ENCODE results near the gene ALDH1B1.

Gene ALDH1B1

GRCh38 chr9:38360839-38361472, 31.5 kb upstream of the ALDH1B1 start:
- H3K4me3 ChIP-seq (ENCODE audit: severe bottlenecking) = no peak overlapping the region
- no peaks in the 10 kb centered on the region for H3K9me3 ChIP-seq (ENCODE audit: severe bottlenecking)
- no peak for TF ChIP-seq CTCF (IDR thresholded peaks at IDR 0.05; ENCODE audit: poor library complexity, severe bottlenecking)
- H3K36me3 ChIP-seq (ENCODE audit: low read depth) = no peaks in the 10 kb centered on the region
- H3K27ac ChIP-seq (ENCODE audit: poor library complexity, severe bottlenecking) = no peak overlapping the region
- ATAC-seq (ENCODE audit: low read depth) = no peak
- no peaks in the 10 kb centered on the region for H3K4me1 ChIP-seq (ENCODE audit: insufficient read depth, poor library complexity, severe bottlenecking)
- H3K27me3 ChIP-seq (ENCODE audit: insufficient read depth, poor library complexity, severe bottlenecking) = no peaks in the 10 kb centered on the region
- DNase-seq (ENCODE audit: low spot score) = peak; percentile 14

GRCh38 chr9:38361473-38361850, 31.0 kb upstream of the ALDH1B1 start:
- no peaks in the 10 kb centered on the region for H3K36me3 ChIP-seq (ENCODE audit: low read depth)
- ATAC-seq (ENCODE audit: low read depth) (no peak), DNase-seq (ENCODE audit: low spot score) (peak; percentile 15)
- no peak for TF ChIP-seq CTCF (IDR thresholded peaks at IDR 0.05; ENCODE audit: poor library complexity, severe bottlenecking)
- no peak overlapping the region for H3K27ac ChIP-seq (ENCODE audit: poor library complexity, severe bottlenecking)
- H3K4me3 ChIP-seq (ENCODE audit: severe bottlenecking) = no peak overlapping the region
- no peaks in the 10 kb centered on the region for H3K27me3 ChIP-seq (ENCODE audit: insufficient read depth, poor library complexity, severe bottlenecking)
- no peaks in the 10 kb centered on the region for H3K9me3 ChIP-seq (ENCODE audit: severe bottlenecking)
- no peaks in the 10 kb centered on the region for H3K4me1 ChIP-seq (ENCODE audit: insufficient read depth, poor library complexity, severe bottlenecking)

GRCh38 chr9:38362852-38363588, 29.5 kb upstream of the ALDH1B1 start:
- ATAC-seq (ENCODE audit: low read depth) (peak; percentile 66), DNase-seq (ENCODE audit: low spot score) (no peak)
- TF ChIP-seq CTCF (IDR thresholded peaks at IDR 0.05; ENCODE audit: poor library complexity, severe bottlenecking) = peak; percentile 79
- Histone ChIP-seq H3K4me1 (ENCODE audit: insufficient read depth, poor library complexity, severe bottlenecking) (no peaks in the 10 kb centered on the region), H3K27ac (ENCODE audit: poor library complexity, severe bottlenecking) (no peak overlapping the region), H3K9me3 (ENCODE audit: severe bottlenecking) (no peaks in the 10 kb centered on the region), H3K36me3 (ENCODE audit: low read depth) (no peaks in the 10 kb centered on the region), H3K4me3 (ENCODE audit: severe bottlenecking) (no peak overlapping the region), H3K27me3 (ENCODE audit: insufficient read depth, poor library complexity, severe bottlenecking) (no peaks in the 10 kb centered on the region)

GRCh38 chr9:38363589-38363925, 28.9 kb upstream of the ALDH1B1 start:
- H3K27me3 ChIP-seq (ENCODE audit: insufficient read depth, poor library complexity, severe bottlenecking) = no peaks in the 10 kb centered on the region
- H3K36me3 ChIP-seq (ENCODE audit: low read depth) = no peaks in the 10 kb centered on the region
- no peaks in the 10 kb centered on the region for H3K4me1 ChIP-seq (ENCODE audit: insufficient read depth, poor library complexity, severe bottlenecking)
- H3K27ac ChIP-seq (ENCODE audit: poor library complexity, severe bottlenecking) = no peak overlapping the region
- H3K4me3 ChIP-seq (ENCODE audit: severe bottlenecking) = no peak overlapping the region
- H3K9me3 ChIP-seq (ENCODE audit: severe bottlenecking) = no peaks in the 10 kb centered on the region
- ATAC-seq (ENCODE audit: low read depth) = no peak
- peak; percentile 15 for DNase-seq (ENCODE audit: low spot score)
- no peak for TF ChIP-seq CTCF (IDR thresholded peaks at IDR 0.05; ENCODE audit: poor library complexity, severe bottlenecking)

GRCh38 chr9:38367898-38368297, 24.6 kb upstream of the ALDH1B1 start:
- H3K27ac ChIP-seq (ENCODE audit: poor library complexity, severe bottlenecking) = no peak overlapping the region

More at GRCh38 chr9:38367898-38368297, 24.6 kb upstream of the ALDH1B1 start:
- Histone ChIP-seq H3K36me3 (ENCODE audit: low read depth) (no peaks in the 10 kb centered on the region), H3K9me3 (ENCODE audit: severe bottlenecking) (no peaks in the 10 kb centered on the region), H3K4me1 (ENCODE audit: insufficient read depth, poor library complexity, severe bottlenecking) (no peaks in the 10 kb centered on the region), H3K4me3 (ENCODE audit: severe bottlenecking) (no peak overlapping the region), H3K27me3 (ENCODE audit: insufficient read depth, poor library complexity, severe bottlenecking) (no peaks in the 10 kb centered on the region)
- ATAC-seq (ENCODE audit: low read depth) (no peak), DNase-seq (ENCODE audit: low spot score) (no peak)
- TF ChIP-seq CTCF (IDR thresholded peaks at IDR 0.05; ENCODE audit: poor library complexity, severe bottlenecking) = no peak
